Activated CD8-positive, alpha-beta T cell treated with anti-CD3 and anti-CD28 coated beads for 36 hours (primary cell): ENCODE measurements around the gene SNURF. TPM values are rescaled to one million over a fixed set of nuclear protein-coding genes. Genes with fewer than 3 reads are reported as not detected.
"Not testable (repeated sequence)": the region's sequence is repeated elsewhere in the genome, so short reads cannot be mapped to it uniquely, and the experiment has no call there.

Experiments
- ATAC-seq: fragments of 200-7000 bp; cut with Tn5 transposase; one replicate; pipeline ENCODE4 v1.10.0; 2021; ENCODE audit warnings: mild to moderate bottlenecking, moderate library complexity
- CTCF ChIA-PET: fragments of 350-600 bp; sonication (Branson Sonifier 250); formaldehyde crosslinking; loops from one replicate; lab custom pipeline; 2021; ENCODE audit warnings: antibody characterized with exemption; lab: Charles Lee
- POLR2A ChIA-PET: fragments of 350-600 bp; sonication (Branson Sonifier 250); formaldehyde crosslinking; loops from one replicate; lab custom pipeline; 2021; ENCODE audit warnings: antibody characterized with exemption; lab: Charles Lee
- DNase-seq: peaks from one replicate; pipeline ENCODE4 v3.0.0-alpha.2; 2020
- H3K27ac Mint-ChIP-seq: one replicate; pipeline ENCODE4 v1.8.0; 2021; ENCODE audit warnings: mild to moderate bottlenecking, mixed read lengths
- H3K27me3 Mint-ChIP-seq: one replicate; pipeline ENCODE4 v1.8.0; 2021; ENCODE audit warnings: mixed read lengths
- H3K36me3 Mint-ChIP-seq: one replicate; pipeline ENCODE4 v1.8.0; 2021; ENCODE audit warnings: low read depth, mixed read lengths
- H3K4me1 Mint-ChIP-seq: one replicate; pipeline ENCODE4 v1.8.0; 2021; ENCODE audit warnings: low read depth, mixed read lengths
- H3K4me3 Mint-ChIP-seq: one replicate; pipeline ENCODE4 v1.8.0; 2021; ENCODE audit warnings: mild to moderate bottlenecking, moderate library complexity, mixed read lengths
- H3K9me3 Mint-ChIP-seq: one replicate; pipeline ENCODE4 v1.8.0; 2021; ENCODE audit warnings: mixed read lengths
- intact Hi-C: fragments of 100-400 bp; cut with micrococcal nuclease; formaldehyde crosslinking; loops from one replicate; pipeline ENCODE4 v1.10.0; 2022
- total RNA-seq, 2 experiments: library from RNA; stranded (reverse); gene quantifications; one replicate each; pipeline ENCODE4 v1.2.3, GENCODE V29; 2021
- TF ChIP-seq, protein P1 (sequence below): fragments of 200-600 bp; IDR thresholded peaks from one replicate; pipeline ENCODE4 v1.8.0; 2022; ENCODE audit warnings: antibody characterized with exemption, mild to moderate bottlenecking

Gene SNURF, protein sequence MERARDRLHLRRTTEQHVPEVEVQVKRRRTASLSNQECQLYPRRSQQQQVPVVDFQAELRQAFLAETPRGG
- total RNA-seq: 10 to 100 TPM; 16.7 to 17.8 TPM

DNA sequence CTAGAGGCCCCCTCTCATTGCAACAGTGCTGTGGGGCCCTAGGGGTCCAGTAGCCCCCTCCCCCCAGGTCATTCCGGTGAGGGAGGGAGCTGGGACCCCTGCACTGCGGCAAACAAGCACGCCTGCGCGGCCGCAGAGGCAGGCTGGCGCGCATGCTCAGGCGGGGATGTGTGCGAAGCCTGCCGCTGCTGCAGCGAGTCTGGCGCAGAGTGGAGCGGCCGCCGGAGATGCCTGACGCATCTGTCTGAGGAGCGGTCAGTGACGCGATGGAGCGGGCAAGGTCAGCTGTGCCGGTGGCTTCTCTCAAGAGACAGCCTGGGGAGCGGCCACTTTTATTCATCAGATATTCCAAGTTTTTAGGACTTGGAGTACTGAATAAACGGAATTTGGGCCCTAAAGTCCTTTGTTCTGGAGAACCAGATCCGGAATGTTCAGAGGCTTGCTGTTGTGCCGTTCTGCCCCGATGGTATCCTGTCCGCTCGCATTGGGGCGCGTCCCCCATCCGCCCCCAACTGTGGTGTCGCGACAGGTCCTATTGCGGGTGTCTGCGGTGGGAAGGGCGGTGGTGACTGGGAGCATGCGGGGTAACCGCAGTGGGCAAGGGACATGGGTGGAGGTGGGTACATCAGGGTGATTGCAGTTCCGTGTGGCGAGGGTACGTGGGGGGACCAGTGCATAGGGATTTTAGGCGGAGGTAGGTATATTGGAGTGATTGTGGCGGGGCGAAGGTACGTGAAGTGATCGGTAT, at the start of gene SNURF, which contains the start of gene SNRPN:
SNURF (plus strand) TSS at position 205 of the 748 bp plus-strand sequence; CDS start at position 267, 62 bp downstream.
SNRPN (plus strand) TSS at position 205 of the 748 bp plus-strand sequence. CDS start 19,467 bp downstream, outside the sequence.
- Mint-ChIP-seq H3K4me3 (peak within 1 kb of the TSS; percentile 86), H3K36me3 (peaks cover 21% of the 10 kb centered on the region), H3K27ac (peak within 1 kb of the TSS; percentile 96), H3K9me3 (peaks cover 7% of the 10 kb centered on the region), H3K4me1 (peaks cover 4% of the 10 kb centered on the region), H3K27me3 (peaks cover 2% of the 10 kb centered on the region)
- peak; percentile 57 for ATAC-seq
- TF ChIP-seq, protein P1, sequence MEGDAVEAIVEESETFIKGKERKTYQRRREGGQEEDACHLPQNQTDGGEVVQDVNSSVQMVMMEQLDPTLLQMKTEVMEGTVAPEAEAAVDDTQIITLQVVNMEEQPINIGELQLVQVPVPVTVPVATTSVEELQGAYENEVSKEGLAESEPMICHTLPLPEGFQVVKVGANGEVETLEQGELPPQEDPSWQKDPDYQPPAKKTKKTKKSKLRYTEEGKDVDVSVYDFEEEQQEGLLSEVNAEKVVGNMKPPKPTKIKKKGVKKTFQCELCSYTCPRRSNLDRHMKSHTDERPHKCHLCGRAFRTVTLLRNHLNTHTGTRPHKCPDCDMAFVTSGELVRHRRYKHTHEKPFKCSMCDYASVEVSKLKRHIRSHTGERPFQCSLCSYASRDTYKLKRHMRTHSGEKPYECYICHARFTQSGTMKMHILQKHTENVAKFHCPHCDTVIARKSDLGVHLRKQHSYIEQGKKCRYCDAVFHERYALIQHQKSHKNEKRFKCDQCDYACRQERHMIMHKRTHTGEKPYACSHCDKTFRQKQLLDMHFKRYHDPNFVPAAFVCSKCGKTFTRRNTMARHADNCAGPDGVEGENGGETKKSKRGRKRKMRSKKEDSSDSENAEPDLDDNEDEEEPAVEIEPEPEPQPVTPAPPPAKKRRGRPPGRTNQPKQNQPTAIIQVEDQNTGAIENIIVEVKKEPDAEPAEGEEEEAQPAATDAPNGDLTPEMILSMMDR: no peak
- POLR2A ChIA-PET: no interaction called here
- intact Hi-C loops: no loop called here
- DNase-seq: peak; percentile 76
- CTCF ChIA-PET: no interaction called here

DNA sequence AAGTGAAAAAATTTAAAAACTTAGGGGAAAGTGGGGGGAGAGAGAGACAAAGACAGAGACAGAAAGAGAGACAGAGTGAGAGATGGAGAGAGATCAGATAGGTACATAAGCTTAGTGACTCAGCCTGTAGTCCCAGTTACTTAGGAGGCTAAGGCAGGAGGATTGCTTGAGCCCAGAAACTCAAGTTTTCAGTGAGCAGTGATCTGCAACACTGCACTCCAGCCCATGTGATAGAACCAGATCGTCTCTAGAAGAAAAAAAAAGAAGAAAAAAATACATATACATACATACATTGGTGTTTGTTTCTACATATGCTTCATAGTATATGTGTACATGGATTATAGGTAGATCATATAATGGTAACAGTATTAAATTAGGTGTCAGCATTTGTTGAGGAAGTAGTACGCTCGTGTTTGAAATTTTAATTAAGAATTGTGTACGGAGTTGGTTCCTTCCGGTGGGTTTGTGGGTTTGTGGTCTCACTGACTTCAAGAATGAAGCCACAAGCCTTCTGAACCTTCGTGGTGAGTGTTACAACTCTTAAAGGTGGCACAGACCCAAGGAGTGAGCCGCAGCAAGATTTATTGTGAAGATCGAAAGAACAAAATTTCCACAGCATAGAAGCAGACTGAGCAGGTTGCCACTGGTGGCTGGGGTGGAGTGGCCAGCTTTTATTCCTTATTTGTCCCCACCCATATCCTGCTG, 38.3 kb upstream of the SNURF start:
- H3K36me3 Mint-ChIP-seq: no peaks in the 10 kb centered on the region
- intact Hi-C loops: no loop called here
- H3K27ac Mint-ChIP-seq: no peak overlapping the region
- H3K9me3 Mint-ChIP-seq: peaks cover 33% of the 10 kb centered on the region
- no peak overlapping the region for H3K4me3 Mint-ChIP-seq
- CTCF ChIA-PET: no interaction called here
- H3K27me3 Mint-ChIP-seq: no peaks in the 10 kb centered on the region
- TF ChIP-seq, protein P1: no peak
- peak; percentile 45 for ATAC-seq
- peak; percentile 53 for DNase-seq
- H3K4me1 Mint-ChIP-seq: peaks cover 10% of the 10 kb centered on the region
- POLR2A ChIA-PET: no interaction called here

DNA sequence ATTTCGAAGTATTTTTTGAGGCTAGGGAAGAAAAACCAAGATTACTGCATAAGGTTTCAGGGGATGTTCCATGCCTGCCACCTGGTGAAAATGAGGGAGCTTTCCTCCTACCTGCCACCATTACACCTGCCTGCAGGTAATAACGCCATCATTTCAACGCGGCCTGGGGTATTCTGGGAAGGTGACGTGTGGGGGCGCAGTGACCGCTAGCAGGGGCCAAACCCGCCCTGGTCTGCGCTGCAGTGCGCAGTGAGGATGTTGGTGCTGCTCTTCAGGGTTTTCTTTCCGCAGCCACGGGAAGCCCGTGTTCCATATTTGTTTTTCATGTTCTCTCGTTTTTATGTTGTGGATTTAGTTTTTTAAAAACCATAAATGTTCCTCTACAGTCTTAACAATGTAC, 37.4 kb upstream of the SNURF start:
- POLR2A ChIA-PET: no interaction called here
- Mint-ChIP-seq H3K27ac (no peak overlapping the region), H3K9me3 (peaks cover 28% of the 10 kb centered on the region), H3K36me3 (no peaks in the 10 kb centered on the region), H3K4me1 (peaks cover 10% of the 10 kb centered on the region), H3K27me3 (no peaks in the 10 kb centered on the region), H3K4me3 (no peak overlapping the region)
- TF ChIP-seq, protein P1: no peak
- ATAC-seq: no peak
- DNase-seq: no peak
- intact Hi-C loops: no loop called here
- CTCF ChIA-PET: no interaction called here

DNA sequence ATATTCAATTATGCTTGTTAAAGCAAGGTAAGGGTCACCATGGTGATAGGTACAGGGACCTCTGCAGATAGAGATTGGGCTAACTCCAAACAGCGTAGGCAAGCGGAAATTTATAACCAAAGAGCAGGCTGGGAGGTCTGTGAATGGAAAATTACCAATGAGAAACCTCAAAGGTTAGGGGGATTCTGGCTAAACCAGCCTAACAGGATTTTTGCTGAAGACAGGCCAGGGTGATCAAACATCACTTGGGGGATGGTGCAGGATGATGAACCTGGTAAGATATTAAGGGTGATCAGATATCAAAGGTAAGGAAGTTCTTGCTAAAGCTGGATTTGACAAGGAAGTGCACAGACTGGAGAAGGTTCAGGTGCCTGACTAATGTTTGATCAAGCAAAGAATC, 35.3 kb upstream of the SNURF start:
- Mint-ChIP-seq H3K36me3 (no peaks in the 10 kb centered on the region), H3K4me3 (no peak overlapping the region), H3K4me1 (peaks cover 10% of the 10 kb centered on the region), H3K9me3 (peaks cover 31% of the 10 kb centered on the region), H3K27me3 (no peaks in the 10 kb centered on the region), H3K27ac (no peak overlapping the region)
- ChIA-PET CTCF (no interaction called here), POLR2A (no interaction called here)
- DNase-seq (no peak), ATAC-seq (no peak)
- TF ChIP-seq, protein P1: no peak
- intact Hi-C loops: no loop called here

DNA sequence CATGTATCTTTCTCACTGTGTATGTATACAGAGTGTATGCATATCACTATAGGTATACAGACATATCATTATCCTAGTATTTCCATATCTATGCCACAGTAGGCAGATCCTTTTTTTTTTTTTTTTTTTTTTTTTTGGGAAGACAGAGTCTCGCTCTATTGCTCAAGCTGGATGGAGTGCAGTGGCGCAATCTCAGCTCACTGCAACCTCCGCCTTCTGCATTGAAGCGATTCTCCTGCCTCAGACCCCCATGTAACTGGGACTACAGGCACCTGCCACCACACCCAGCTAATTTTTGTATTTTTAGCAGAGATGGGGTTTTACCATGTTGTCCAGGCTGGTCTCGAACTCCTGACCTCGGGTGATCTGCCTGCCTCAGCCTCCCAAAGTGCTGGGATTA, 32.0 kb upstream of the SNURF start:
- H3K4me1 Mint-ChIP-seq, H3K4me3 Mint-ChIP-seq, intact Hi-C loops, H3K36me3 Mint-ChIP-seq, DNase-seq, CTCF ChIA-PET, ATAC-seq, H3K27me3 Mint-ChIP-seq, POLR2A ChIA-PET, H3K27ac Mint-ChIP-seq: not testable (repeated sequence)
- peaks cover 15% of the 10 kb centered on the region for H3K9me3 Mint-ChIP-seq
